HG03571 (cell line): ENCODE data around the gene HGFAC.

Experiments
- ATAC-seq: cut with Tn5 transposase; IDR thresholded peaks from one replicate; pipeline ENCODE4 v1.9.1; 2021; ENCODE audit not compliant: unreplicated experiment

HGFAC gene

GRCh38 chr4:3423406-3423805 is 18.4 kb upstream of the HGFAC start:
- ATAC-seq = no peak

- no peak for ATAC-seq
Observed at GRCh38 chr4:3423952-3424351, 17.8 kb upstream of the HGFAC start.

- ATAC-seq = no peak
Observed at GRCh38 chr4:3424522-3425095, 17.2 kb upstream of the HGFAC start.

- ATAC-seq = no peak
Observed at GRCh38 chr4:3426465-3427133, 15.2 kb upstream of the HGFAC start.

GRCh38 chr4:3427134-3427476 is 14.7 kb upstream of the HGFAC start:
- ATAC-seq = no peak

- no peak for ATAC-seq
Observed at GRCh38 chr4:3427706-3428446, 13.9 kb upstream of the HGFAC start.

- no peak for ATAC-seq
Observed at GRCh38 chr4:3429651-3430050, 12.1 kb upstream of the HGFAC start.

- no peak for ATAC-seq
Observed at GRCh38 chr4:3430524-3430923, 11.2 kb upstream of the HGFAC start.

- no peak for ATAC-seq
Observed at GRCh38 chr4:3431446-3431993, 10.2 kb upstream of the HGFAC start.

- ATAC-seq = no peak
Observed at GRCh38 chr4:3432381-3432790, 9.4 kb upstream of the HGFAC start.

- no peak for ATAC-seq
Observed at GRCh38 chr4:3433138-3433869, 8.5 kb upstream of the HGFAC start.

- ATAC-seq = no peak
Observed at GRCh38 chr4:3434881-3435685, 6.7 kb upstream of the HGFAC start.

GRCh38 chr4:3435686-3435956 is 6.1 kb upstream of the HGFAC start:
- no peak for ATAC-seq

- ATAC-seq = no peak
Observed at GRCh38 chr4:3436048-3436797, 5.5 kb upstream of the HGFAC start.

GRCh38 chr4:3436798-3437581 is 4.8 kb upstream of the HGFAC start:
- no peak for ATAC-seq

GRCh38 chr4:3437582-3437936 is 4.2 kb upstream of the HGFAC start:
- no peak for ATAC-seq

- no peak for ATAC-seq
Observed at GRCh38 chr4:3437998-3438846, 3.5 kb upstream of the HGFAC start.

- no peak for ATAC-seq
Observed at GRCh38 chr4:3438847-3439180, 3.0 kb upstream of the HGFAC start.

- ATAC-seq = no peak
Observed at GRCh38 chr4:3439391-3439790, 2.4 kb upstream of the HGFAC start.
